Ishikawa (cell line): ENCODE measurements around the gene TMEM132A.

Source experiments
- CEBPB ChIP-seq: IDR thresholded peaks from 2 replicates; pipeline ENCODE4 v1.6.1; 2012
- CREB1 ChIP-seq: IDR thresholded peaks from 2 replicates; pipeline ENCODE4 v1.6.1; 2012; ENCODE audit warnings: low read depth
- EGR1 ChIP-seq: IDR thresholded peaks from 2 replicates; pipeline ENCODE4 v1.6.1; 2012
- EP300 ChIP-seq: IDR thresholded peaks from 2 replicates; pipeline ENCODE4 v1.6.1; 2012; ENCODE audit warnings: borderline replicate concordance
- FOXM1 ChIP-seq: IDR thresholded peaks from 2 replicates; pipeline ENCODE4 v1.6.1; 2012; ENCODE audit warnings: low read depth, borderline replicate concordance
- MAX ChIP-seq: IDR thresholded peaks from 2 replicates; pipeline ENCODE4 v1.6.1; 2012
- NFIC ChIP-seq: IDR thresholded peaks from 2 replicates; pipeline ENCODE4 v1.6.1; 2012
- RAD21 ChIP-seq: IDR thresholded peaks from 2 replicates; pipeline ENCODE4 v1.6.1; 2012; ENCODE audit warnings: low read depth
- REST ChIP-seq: IDR thresholded peaks from 2 replicates; pipeline ENCODE4 v1.6.1; 2012; ENCODE audit warnings: low read depth, mild to moderate bottlenecking
- TAF1 ChIP-seq: IDR thresholded peaks from 2 replicates; pipeline ENCODE4 v1.6.1; 2012; ENCODE audit warnings: low read depth, mild to moderate bottlenecking
- TCF12 ChIP-seq: IDR thresholded peaks from 2 replicates; pipeline ENCODE4 v1.6.1; 2012; ENCODE audit warnings: low read depth
- TEAD4 ChIP-seq: IDR thresholded peaks from 2 replicates; pipeline ENCODE4 v1.6.1; 2012
- USF1 ChIP-seq: IDR thresholded peaks from 2 replicates; pipeline ENCODE4 v1.6.1; 2012
- YY1 ChIP-seq: IDR thresholded peaks from 2 replicates; pipeline ENCODE4 v1.6.1; 2012; ENCODE audit warnings: low read depth
- ZBTB7A ChIP-seq: IDR thresholded peaks from 2 replicates; pipeline ENCODE4 v1.6.1; 2012; ENCODE audit warnings: low read depth

The TMEM132A gene

GRCh38 chr11:60945295-60945667, 21.0 kb downstream of the TMEM132A start:
- TF ChIP-seq MAX (no peak), CEBPB (no peak), RAD21 (no peak), ZBTB7A (no peak), EGR1 (no peak), TAF1 (no peak)

- TF ChIP-seq YY1 (no peak), CEBPB (no peak), ZBTB7A (no peak), NFIC (no peak), TEAD4 (no peak), CREB1 (no peak), USF1 (no peak), REST (no peak), TAF1 (no peak), TCF12 (no peak), EP300 (no peak), MAX (no peak), RAD21 (no peak), FOXM1 (no peak)
Observed at GRCh38 chr11:60946601-60947264, 22.5 kb downstream of the TMEM132A start.

- TF ChIP-seq CEBPB (no peak), EGR1 (no peak), MAX (no peak), TEAD4 (no peak), TAF1 (no peak), EP300 (no peak), FOXM1 (no peak), RAD21 (no peak), NFIC (no peak), USF1 (no peak), TCF12 (no peak), ZBTB7A (no peak), CREB1 (no peak), YY1 (no peak), REST (no peak)
Observed at GRCh38 chr11:60947700-60948099, 23.4 kb downstream of the TMEM132A start.

GRCh38 chr11:60948250-60948649, 24.0 kb downstream of the TMEM132A start:
- TF ChIP-seq NFIC (no peak), CREB1 (no peak), USF1 (no peak), CEBPB (no peak)

- TF ChIP-seq NFIC (no peak), TAF1 (no peak), FOXM1 (no peak), MAX (no peak), REST (no peak), TCF12 (no peak), TEAD4 (no peak), ZBTB7A (no peak), USF1 (no peak), EP300 (no peak), YY1 (no peak), RAD21 (no peak), CREB1 (no peak), EGR1 (no peak)
Observed at GRCh38 chr11:60950024-60950423, 25.8 kb downstream of the TMEM132A start.
